NK-92 (cell line): Measurements from ENCODE around the gene HNRNPM.
"Not testable (repeated sequence)": the region's sequence is repeated elsewhere in the genome, so short reads cannot be mapped to it uniquely, and the experiment has no call there.

Source experiments
- DNase-seq: peaks from one replicate; lab custom pipeline; 2025; ENCODE audit not compliant: unreplicated experiment; lab: John Stamatoyannopoulos, UW

The HNRNPM gene

GRCh38 chr19:8510589-8511115 is 65.9 kb downstream of the HNRNPM start:
- no peak for DNase-seq

- no peak for DNase-seq
Measured at GRCh38 chr19:8511573-8512101, 66.9 kb downstream of the HNRNPM start.

- DNase-seq = no peak
Measured at GRCh38 chr19:8512115-8512967, 67.6 kb downstream of the HNRNPM start.

- DNase-seq = no peak
Measured at GRCh38 chr19:8513036-8513686, 68.4 kb downstream of the HNRNPM start.

- peak; percentile 70 for DNase-seq
Measured at GRCh38 chr19:8513687-8514504, 69.1 kb downstream of the HNRNPM start, which contains the start of gene ZNF414. Gene ZNF414 (minus strand): TSS chr19:8514167. CDS start chr19:8514046, 121 bp downstream.

- not testable (repeated sequence) for DNase-seq
Measured at GRCh38 chr19:8514505-8515009, 69.8 kb downstream of the HNRNPM start.

- no peak for DNase-seq
Measured at GRCh38 chr19:8515317-8515716, 70.5 kb downstream of the HNRNPM start.

GRCh38 chr19:8517551-8518442 is 73.0 kb downstream of the HNRNPM start:
- DNase-seq = no peak

GRCh38 chr19:8518536-8518935 is 73.8 kb downstream of the HNRNPM start:
- DNase-seq = no peak

- DNase-seq = no peak
Measured at GRCh38 chr19:8519388-8519787, 74.6 kb downstream of the HNRNPM start.

- DNase-seq = no peak
Measured at GRCh38 chr19:8525401-8525684, 80.6 kb downstream of the HNRNPM start.

- no peak for DNase-seq
Measured at GRCh38 chr19:8526345-8527091, 81.7 kb downstream of the HNRNPM start.

- DNase-seq = no peak
Measured at GRCh38 chr19:8528500-8528899, 83.7 kb downstream of the HNRNPM start.

- no peak for DNase-seq
Measured at GRCh38 chr19:8529369-8530006, 84.7 kb downstream of the HNRNPM start.

GRCh38 chr19:8530061-8530679 is 85.4 kb downstream of the HNRNPM start:
- DNase-seq = no peak

GRCh38 chr19:8531470-8531869 is 86.7 kb downstream of the HNRNPM start:
- DNase-seq = no peak

- no peak for DNase-seq
Measured at GRCh38 chr19:8532225-8532624, 87.5 kb downstream of the HNRNPM start.

- no peak for DNase-seq
Measured at GRCh38 chr19:8536282-8536681, 91.5 kb downstream of the HNRNPM start.
